ENCODE results near the gene SACM1L. TPM values are rescaled to one million over a fixed set of nuclear protein-coding genes. Genes with fewer than 3 reads are reported as not detected.
A peak's percentile ranks its signal among the peaks of the same experiment; 100 is the strongest.

Gene SACM1L
- total and polyA plus RNA-seq, 7 experiments from 2014 or later = 21.1 to 93.8 (median 69.6) TPM

DNA sequence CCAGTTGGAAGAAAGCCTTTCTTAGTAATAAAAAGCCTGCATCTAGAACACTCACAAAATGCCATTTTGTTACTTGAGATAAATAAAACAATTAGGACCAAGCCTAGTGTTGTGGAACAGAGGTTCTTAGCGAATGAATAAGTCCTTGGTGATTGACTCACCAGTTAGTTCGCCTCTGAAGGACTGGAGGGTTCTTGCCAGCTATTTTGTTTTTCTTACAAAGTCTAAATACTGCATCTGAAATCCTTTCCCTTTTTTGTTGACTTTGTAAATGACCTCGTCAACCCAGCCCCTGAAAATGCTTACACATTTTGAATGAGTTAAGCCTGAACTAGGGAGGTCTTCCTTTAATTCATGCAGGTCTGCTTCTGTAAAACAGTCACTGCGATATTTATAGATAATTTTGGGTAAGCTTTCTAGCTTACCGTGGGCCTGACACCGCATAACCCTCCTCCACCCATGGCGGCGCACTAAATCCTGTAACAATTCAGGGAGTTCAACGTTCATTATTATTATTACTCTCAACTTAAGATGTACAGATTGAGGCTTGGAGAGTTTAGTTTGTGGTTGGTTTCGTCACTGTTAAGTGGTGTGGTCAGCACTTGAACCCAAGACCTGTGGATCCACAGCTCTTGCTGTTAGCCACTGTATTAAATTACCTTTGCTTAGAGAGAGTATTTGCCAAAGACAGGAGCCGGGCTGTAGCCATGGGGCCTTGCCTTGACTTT lies 45.0 kb upstream of the SACM1L start:
- peaks cover 0 to 15% (median 0%) of the 10 kb centered on the region in 3 experiments for H3K36me3 ChIP-seq (ENCODE audit: control insufficient read depth in 2 of 3, insufficient read depth in 3 of 3, low read length in 3 of 3)
- intact Hi-C loops (cut with micrococcal nuclease) = no loop called here

DNA sequence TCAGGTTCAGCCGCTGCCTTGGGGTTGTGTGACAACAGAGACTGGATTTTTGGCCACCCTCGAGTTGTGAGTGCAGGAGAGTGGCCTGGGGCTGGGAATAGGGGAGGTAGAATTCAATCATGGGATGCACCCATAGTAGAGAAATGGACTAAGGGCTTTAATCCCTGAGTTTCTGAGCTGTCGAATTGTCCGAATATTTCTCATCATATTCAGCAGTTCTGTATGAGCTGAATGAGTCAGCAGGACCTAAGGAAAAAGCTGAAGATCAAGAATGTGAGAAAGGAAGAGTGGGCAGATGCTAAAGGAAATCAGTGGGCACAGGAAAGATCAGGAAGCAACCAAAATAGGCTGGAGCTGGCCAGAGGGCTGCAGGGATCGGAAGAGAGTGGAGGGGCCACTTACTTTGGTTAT lies 44.4 kb upstream of the SACM1L start:
- no peaks in the 10 kb centered on the region for H3K27me3 Mint-ChIP-seq
- Histone ChIP-seq H3K27me3 (ENCODE audit: control insufficient read depth in 2 of 2, insufficient read depth in 2 of 2, low read length in 2 of 2) (no peaks in the 10 kb centered on the region), H3K9me3 (ENCODE audit: control insufficient read depth in 2 of 3, low read length in 3 of 3) (no peaks in the 10 kb centered on the region), H3K36me3 (ENCODE audit: control insufficient read depth in 2 of 3, insufficient read depth in 3 of 3, low read length in 3 of 3) (peaks cover 0 to 15% (median 0%) of the 10 kb centered on the region in 3 experiments), H3K4me3 (ENCODE audit: low read length) (no peak overlapping the region), H3K27ac (ENCODE audit: low read depth, low read length) (no peak overlapping the region), H3K4me1 (ENCODE audit: control insufficient read depth in 2 of 2, insufficient read depth in 2 of 2, low read length in 2 of 2) (no peaks in the 10 kb centered on the region)
- H3K36me3 Mint-ChIP-seq = peaks cover 13 to 36% (median 30%) of the 10 kb centered on the region in 5 donors
- POLR2A ChIA-PET = no interaction called here
- intact Hi-C loops (cut with micrococcal nuclease) = no loop called here
- no peak for DNase-seq
- CTCF ChIA-PET = interaction anchor here (0.9 to 1.8 kb wide), 3 partner anchors 10 to 15 kb away, joined by 3 to 5 read pairs (median 3); no protein-coding TSS in a partner anchor
- H3K4me1 Mint-ChIP-seq = peaks cover 0 to 22% (median 11%) of the 10 kb centered on the region in 7 donors
- H3K27ac Mint-ChIP-seq = peak overlapping the region in 1 of 9 donors; percentile 37
- ATAC-seq = no peak
- no peak overlapping the region for H3K4me3 Mint-ChIP-seq
- peaks cover 0 to 20% (median 6%) of the 10 kb centered on the region in 11 donors for H3K9me3 Mint-ChIP-seq

More for the DNA sequence above, 45.0 kb upstream of the SACM1L start:
- Histone ChIP-seq H3K4me1 (ENCODE audit: control insufficient read depth in 2 of 2, insufficient read depth in 2 of 2, low read length in 2 of 2) (no peaks in the 10 kb centered on the region), H3K27ac (ENCODE audit: low read depth, low read length) (no peak overlapping the region), H3K9me3 (ENCODE audit: control insufficient read depth in 2 of 3, low read length in 3 of 3) (no peaks in the 10 kb centered on the region), H3K4me3 (ENCODE audit: low read length) (no peak overlapping the region), H3K27me3 (ENCODE audit: control insufficient read depth in 2 of 2, insufficient read depth in 2 of 2, low read length in 2 of 2) (no peaks in the 10 kb centered on the region)
- Mint-ChIP-seq H3K4me1 (peaks cover 0 to 21% (median 11%) of the 10 kb centered on the region in 7 donors), H3K27ac (peak overlapping the region in 1 of 9 donors; percentile 37), H3K4me3 (no peak overlapping the region), H3K27me3 (no peaks in the 10 kb centered on the region), H3K9me3 (peaks cover 0 to 17% (median 5%) of the 10 kb centered on the region in 11 donors), H3K36me3 (peaks cover 13 to 35% (median 27%) of the 10 kb centered on the region in 5 donors)
- ChIA-PET POLR2A (no interaction called here), CTCF (interaction anchor here (0.9 to 1.8 kb wide), 3 partner anchors 10 to 16 kb away, joined by 3 to 5 read pairs (median 3); no protein-coding TSS in a partner anchor)
- ATAC-seq = no peak
- DNase-seq = no peak

DNA sequence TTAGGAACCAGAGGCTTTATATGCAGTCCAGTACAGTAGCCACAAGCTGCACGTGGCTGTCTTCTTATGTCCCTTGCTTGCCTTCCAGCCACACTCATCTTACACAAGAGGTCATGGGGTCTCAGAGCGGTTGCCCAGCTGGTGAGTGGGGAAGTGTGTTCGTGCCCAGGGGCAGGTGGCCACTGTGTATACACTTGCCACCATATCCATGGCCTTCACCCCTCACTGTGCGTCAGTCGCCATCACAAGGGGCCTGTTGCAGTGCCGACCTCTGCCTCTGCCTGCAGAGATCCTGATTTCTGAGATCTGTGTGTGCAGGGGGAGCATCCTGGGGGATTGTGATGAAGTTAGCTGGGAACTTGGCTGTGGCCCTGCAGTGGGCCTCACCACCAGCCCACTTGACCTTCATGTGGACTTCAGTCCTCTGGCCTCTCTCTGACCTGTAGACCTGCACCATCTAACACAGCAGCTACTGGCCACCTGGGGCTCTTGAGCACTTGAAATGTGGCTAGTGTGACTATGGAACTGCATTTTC lies 43.1 kb upstream of the SACM1L start:
- Histone ChIP-seq H3K27me3 (ENCODE audit: control insufficient read depth in 2 of 2, insufficient read depth in 2 of 2, low read length in 2 of 2) (no peaks in the 10 kb centered on the region), H3K9me3 (ENCODE audit: control insufficient read depth in 2 of 3, low read length in 3 of 3) (no peaks in the 10 kb centered on the region), H3K4me1 (ENCODE audit: control insufficient read depth in 2 of 2, insufficient read depth in 2 of 2, low read length in 2 of 2) (no peaks in the 10 kb centered on the region), H3K27ac (ENCODE audit: low read depth, low read length) (no peak overlapping the region), H3K4me3 (ENCODE audit: low read length) (no peak overlapping the region), H3K36me3 (ENCODE audit: control insufficient read depth in 2 of 3, insufficient read depth in 3 of 3, low read length in 3 of 3) (peaks cover 0 to 15% (median 0%) of the 10 kb centered on the region in 3 experiments)
- H3K4me1 Mint-ChIP-seq = peaks cover 0 to 24% (median 5%) of the 10 kb centered on the region in 7 donors
- peaks cover 13 to 47% (median 31%) of the 10 kb centered on the region in 5 donors for H3K36me3 Mint-ChIP-seq
- H3K27ac Mint-ChIP-seq = no peak overlapping the region
- H3K4me3 Mint-ChIP-seq = no peak overlapping the region
- DNase-seq = no peak
- H3K27me3 Mint-ChIP-seq = no peaks in the 10 kb centered on the region
- ChIA-PET POLR2A (no interaction called here), CTCF (interaction anchor here (0.7 to 1.2 kb wide), 2 partner anchors 10 to 1253 kb away, joined by 3 read pairs; no protein-coding TSS in a partner anchor)
- ATAC-seq = peak; percentile 50
- peaks cover 0 to 23% (median 9%) of the 10 kb centered on the region in 11 donors for H3K9me3 Mint-ChIP-seq
- intact Hi-C loops (cut with micrococcal nuclease) = no loop called here

DNA sequence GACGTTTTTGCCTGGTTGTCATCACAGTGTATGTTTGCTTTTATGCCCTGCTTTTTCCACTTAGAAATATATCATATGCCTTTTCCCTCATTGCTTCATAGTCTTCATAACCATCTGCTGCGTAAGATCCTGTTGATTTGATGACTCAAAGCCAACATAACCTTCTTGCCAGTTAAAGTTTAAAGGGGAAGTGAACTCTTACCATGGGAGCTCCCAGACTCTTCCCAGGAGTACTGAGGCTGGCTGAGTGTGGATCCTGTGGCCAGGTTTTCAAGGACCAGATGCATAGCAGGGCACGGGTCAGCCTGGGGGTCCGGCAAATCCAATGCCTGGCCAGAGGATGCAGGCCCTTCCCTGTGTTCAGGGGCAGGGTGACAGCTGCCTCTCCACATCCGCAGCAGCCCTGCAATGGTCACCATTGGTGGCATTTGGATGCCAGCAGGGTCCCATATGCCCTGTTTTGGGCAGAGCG lies 42.0 kb upstream of the SACM1L start:
- ChIA-PET POLR2A (no interaction called here), CTCF (no interaction called here)
- Mint-ChIP-seq H3K27ac (no peak overlapping the region), H3K9me3 (peaks cover 0 to 23% (median 9%) of the 10 kb centered on the region in 11 donors), H3K4me3 (no peak overlapping the region), H3K4me1 (peaks cover 0 to 28% (median 6%) of the 10 kb centered on the region in 7 donors), H3K27me3 (no peaks in the 10 kb centered on the region), H3K36me3 (peaks cover 13 to 48% (median 31%) of the 10 kb centered on the region in 5 donors)
- DNase-seq (no peak), ATAC-seq (peak; percentile 79)
- Histone ChIP-seq H3K4me1 (ENCODE audit: control insufficient read depth in 2 of 2, insufficient read depth in 2 of 2, low read length in 2 of 2) (no peaks in the 10 kb centered on the region), H3K9me3 (ENCODE audit: control insufficient read depth in 2 of 3, low read length in 3 of 3) (no peaks in the 10 kb centered on the region), H3K36me3 (ENCODE audit: control insufficient read depth in 2 of 3, insufficient read depth in 3 of 3, low read length in 3 of 3) (peaks cover 0 to 10% (median 0%) of the 10 kb centered on the region in 3 experiments), H3K27ac (ENCODE audit: low read depth, low read length) (no peak overlapping the region), H3K27me3 (ENCODE audit: control insufficient read depth in 2 of 2, insufficient read depth in 2 of 2, low read length in 2 of 2) (no peaks in the 10 kb centered on the region), H3K4me3 (ENCODE audit: low read length) (no peak overlapping the region)
- intact Hi-C loops (cut with micrococcal nuclease) = no loop called here

DNA sequence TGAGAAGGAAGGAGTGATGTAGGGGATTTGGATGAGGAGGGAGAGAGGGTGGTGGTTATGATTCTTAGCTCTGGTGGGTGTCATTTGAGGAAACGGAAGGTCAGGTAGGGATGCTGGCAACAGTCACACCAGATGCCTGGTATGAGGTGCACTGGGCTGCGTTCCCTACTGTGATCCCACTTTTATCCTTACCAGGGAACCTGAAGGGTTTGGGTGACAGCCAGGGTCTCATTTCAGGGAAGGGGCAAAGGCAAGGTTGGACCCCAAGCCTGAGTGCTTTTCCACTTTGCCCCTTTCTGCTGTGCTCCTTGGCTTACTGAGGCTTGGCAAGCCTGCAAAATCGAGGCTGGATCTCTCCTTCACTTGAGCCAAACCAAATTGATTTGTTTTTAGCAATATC lies 36.0 kb upstream of the SACM1L start:
- peaks cover 0 to 18% (median 4%) of the 10 kb centered on the region in 11 donors for H3K9me3 Mint-ChIP-seq
- no peaks in the 10 kb centered on the region for H3K4me1 ChIP-seq (ENCODE audit: control insufficient read depth in 2 of 2, insufficient read depth in 2 of 2, low read length in 2 of 2)
- H3K27ac ChIP-seq (ENCODE audit: low read depth, low read length) = no peak overlapping the region
- H3K36me3 ChIP-seq (ENCODE audit: control insufficient read depth in 2 of 3, insufficient read depth in 3 of 3, low read length in 3 of 3) = no peaks in the 10 kb centered on the region
- H3K4me3 ChIP-seq (ENCODE audit: low read length) = no peak overlapping the region
- H3K27me3 ChIP-seq (ENCODE audit: control insufficient read depth in 2 of 2, insufficient read depth in 2 of 2, low read length in 2 of 2) = no peaks in the 10 kb centered on the region
- POLR2A ChIA-PET = no interaction called here
- H3K9me3 ChIP-seq (ENCODE audit: control insufficient read depth in 2 of 3, low read length in 3 of 3) = no peaks in the 10 kb centered on the region
- H3K36me3 Mint-ChIP-seq = peaks cover 1 to 26% (median 17%) of the 10 kb centered on the region in 5 donors
- H3K27ac Mint-ChIP-seq = peak overlapping the region in 6 of 9 donors; percentile 5 to 75 (median 45)
- DNase-seq (no peak), ATAC-seq (no peak)
- H3K4me3 Mint-ChIP-seq = no peak overlapping the region
- CTCF ChIA-PET = interaction anchor here (0.9 to 4.5 kb wide), 3 partner anchors 55 to 613 kb away, joined by 3 to 74 read pairs (median 3); no protein-coding TSS in a partner anchor
- intact Hi-C loops (cut with micrococcal nuclease) = no loop called here
- H3K4me1 Mint-ChIP-seq = peaks cover 0 to 23% (median 17%) of the 10 kb centered on the region in 7 donors
- H3K27me3 Mint-ChIP-seq = no peaks in the 10 kb centered on the region

DNA sequence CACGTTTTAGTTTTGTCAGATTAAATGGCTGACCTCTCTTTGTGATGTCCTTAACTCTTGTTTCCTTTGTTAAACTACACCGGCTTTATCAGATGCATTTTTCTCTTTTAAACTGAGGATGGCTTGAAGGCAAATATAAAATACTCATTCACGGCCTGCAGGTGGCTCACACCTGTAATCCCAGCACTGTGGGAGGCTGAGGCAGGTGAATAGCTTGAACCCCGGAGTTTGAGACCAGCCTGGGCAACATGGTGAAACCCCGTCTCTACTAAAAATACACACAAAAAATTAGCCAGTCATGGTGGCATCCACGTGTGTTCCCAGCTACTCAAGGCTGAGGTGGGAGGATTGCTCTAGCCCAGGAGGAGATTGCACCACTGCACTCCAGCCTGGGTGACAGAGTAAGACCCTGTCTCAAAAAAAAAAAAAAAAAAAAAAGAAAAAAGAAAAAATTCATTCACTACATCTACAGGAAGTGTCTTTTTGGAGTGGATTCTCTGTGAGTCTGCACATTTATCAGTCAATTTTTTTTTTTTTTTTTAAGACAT lies 34.7 kb upstream of the SACM1L start:
- no peaks in the 10 kb centered on the region for H3K4me1 ChIP-seq (ENCODE audit: control insufficient read depth in 2 of 2, insufficient read depth in 2 of 2, low read length in 2 of 2)
- H3K27ac ChIP-seq (ENCODE audit: low read depth, low read length) = no peak overlapping the region
- ChIA-PET CTCF (interaction anchor here (0.7 to 4.5 kb wide), 7 partner anchors 10 to 616 kb away, joined by 3 to 74 read pairs (median 6); no protein-coding TSS in a partner anchor), POLR2A (interaction anchor here (0.7 kb wide), 1 partner anchor 175 kb away, joined by 4 read pairs; no protein-coding TSS in a partner anchor)
- no peak overlapping the region for H3K4me3 ChIP-seq (ENCODE audit: low read length)
- ATAC-seq = peak; percentile 34
- no peak for DNase-seq
- Mint-ChIP-seq H3K27ac (peak overlapping the region in 3 of 9 donors; percentile 18 to 57 (median 32)), H3K4me1 (peaks cover 0 to 23% (median 17%) of the 10 kb centered on the region in 7 donors), H3K9me3 (peaks cover 0 to 7% (median 3%) of the 10 kb centered on the region in 11 donors), H3K4me3 (no peak overlapping the region), H3K36me3 (peaks cover 0 to 16% (median 11%) of the 10 kb centered on the region in 5 donors), H3K27me3 (no peaks in the 10 kb centered on the region)
- H3K9me3 ChIP-seq (ENCODE audit: control insufficient read depth in 2 of 3, low read length in 3 of 3) = no peaks in the 10 kb centered on the region
- intact Hi-C loops (cut with micrococcal nuclease) = no loop called here
- H3K36me3 ChIP-seq (ENCODE audit: control insufficient read depth in 2 of 3, insufficient read depth in 3 of 3, low read length in 3 of 3) = no peaks in the 10 kb centered on the region
- H3K27me3 ChIP-seq (ENCODE audit: control insufficient read depth in 2 of 2, insufficient read depth in 2 of 2, low read length in 2 of 2) = no peaks in the 10 kb centered on the region
